PC-3 (cell line): ENCODE measurements around the gene PPM1E.

Source experiments
- CTCF ChIP-seq: fragments of 300-600 bp; sonication (generic); conservative IDR thresholded peaks from 2 replicates; pipeline ENCODE4 v1.5.1; 2017; ENCODE audit warnings: antibody characterized with exemption, low read depth, mild to moderate bottlenecking, low read length
- EZH2 ChIP-seq: fragments of 300-600 bp; sonication (generic); IDR thresholded peaks from one replicate; pipeline ENCODE4 v1.6.1; 2017; ENCODE audit warnings: antibody characterized with exemption, mild to moderate bottlenecking, low read length; ENCODE audit not compliant: unreplicated experiment
- EZH2phosphoT487 ChIP-seq: fragments of 300-600 bp; sonication (generic); IDR thresholded peaks from 2 replicates; pipeline ENCODE4 v1.6.1; 2018; ENCODE audit warnings: mild to moderate bottlenecking, antibody characterized with exemption, low read length, borderline replicate concordance

- TF ChIP-seq CTCF (no peak), EZH2 (no peak), EZH2phosphoT487 (no peak)
Observed at GRCh38 chr17:59010026-59010425, 254.4 kb downstream of the PPM1E start.
